Keratinocyte (primary cell): Measurements from ENCODE around the gene KLHL29. TPM values are rescaled to one million over a fixed set of nuclear protein-coding genes. Genes with fewer than 3 reads are reported as not detected.

Experiments
- DNase-seq: peaks from one replicate; pipeline ENCODE4 v3.0.0-alpha.2; 2011; ENCODE audit warnings: low read depth, missing footprints, low spot score
- FAIRE-seq: peaks from 2 replicates; lab custom pipeline; 2011; peaks lifted over from hg19 to GRCh38; lab: Jason Lieb, UNC
- H2AFZ ChIP-seq: 2 replicates; pipeline ENCODE4 v1.6.0; 2012; ENCODE audit warnings: low read length, control low read depth, inconsistent platforms; ENCODE audit not compliant: control insufficient read depth
- H3K27ac ChIP-seq: 2 replicates; pipeline ENCODE4 v1.5.1; 2011; ENCODE audit warnings: low read length; ENCODE audit not compliant: control insufficient read depth, insufficient read depth
- H3K27me3 ChIP-seq: 3 replicates; pipeline ENCODE4 v1.6.0; 2011; ENCODE audit warnings: low read length; ENCODE audit not compliant: control insufficient read depth, insufficient read depth; ENCODE audit errors: extremely low read depth
- H3K36me3 ChIP-seq, 2 experiments: 2 replicates in 1 of 2; 3 replicates in 1 of 2; pipeline ENCODE4 v1.5.1; 2011; ENCODE audit warnings: low read length in 2 of 2, mild to moderate bottlenecking in 1 of 2; ENCODE audit not compliant: control insufficient read depth in 2 of 2, insufficient read depth in 2 of 2; ENCODE audit errors: extremely low read depth in 1 of 2
- H3K4me1 ChIP-seq: 3 replicates; pipeline ENCODE4 v1.5.1; 2011; ENCODE audit warnings: low read length; ENCODE audit not compliant: control insufficient read depth, insufficient read depth; ENCODE audit errors: extremely low read depth
- H3K4me2 ChIP-seq: 3 replicates; pipeline ENCODE4 v1.6.0; 2011; ENCODE audit warnings: low read depth, low read length; ENCODE audit not compliant: control insufficient read depth, insufficient read depth; ENCODE audit errors: extremely low read depth
- H3K4me3 ChIP-seq, 3 experiments: fragments of 200-600 bp in 1 of 3; sonication (generic) in 1 of 3; 2 replicates in 2 of 3; 3 replicates in 1 of 3; pipeline ENCODE4 v1.5.1; 2011 to 2016; ENCODE audit warnings: low read length in 3 of 3, mild to moderate bottlenecking in 3 of 3, control low read depth in 2 of 3, inconsistent platforms in 1 of 3, low read depth in 1 of 3, mixed read lengths in 1 of 3, mixed run types in 1 of 3, moderate library complexity in 1 of 3; ENCODE audit not compliant: control insufficient read depth in 2 of 3, insufficient read depth in 2 of 3; ENCODE audit errors: extremely low read depth in 1 of 3
- H3K79me2 ChIP-seq: 2 replicates; pipeline ENCODE4 v1.6.0; 2012; ENCODE audit warnings: low read length; ENCODE audit not compliant: control insufficient read depth, insufficient read depth
- H3K9ac ChIP-seq: 3 replicates; pipeline ENCODE4 v1.6.0; 2011; ENCODE audit warnings: low read length; ENCODE audit not compliant: control insufficient read depth, insufficient read depth; ENCODE audit errors: extremely low read depth
- H3K9me1 ChIP-seq: 3 replicates; pipeline ENCODE4 v1.6.0; 2011; ENCODE audit warnings: low read length; ENCODE audit not compliant: control insufficient read depth, insufficient read depth; ENCODE audit errors: extremely low read depth
- H3K9me3 ChIP-seq: 2 replicates; pipeline ENCODE4 v1.5.1; 2012; ENCODE audit warnings: low read depth, low read length; ENCODE audit not compliant: control insufficient read depth
- H4K20me1 ChIP-seq: 3 replicates; pipeline ENCODE4 v1.6.0; 2011; ENCODE audit warnings: low read length; ENCODE audit not compliant: control insufficient read depth, insufficient read depth; ENCODE audit errors: extremely low read depth
- CTCF ChIP-seq, 3 experiments: IDR thresholded peaks in 1 of 3; conservative IDR thresholded peaks in 1 of 3; optimal IDR thresholded peaks in 1 of 3; 2 replicates in 2 of 3; 3 replicates in 1 of 3; pipeline versions ENCODE3 to v1.5.1; 2011; ENCODE audit warnings: low read length in 3 of 3, mild to moderate bottlenecking in 3 of 3, moderate library complexity in 2 of 3, control low read depth in 1 of 3, inconsistent platforms in 1 of 3; ENCODE audit not compliant: insufficient read depth in 2 of 3; ENCODE audit errors: extremely low read depth in 1 of 3
- EZH2 ChIP-seq: IDR thresholded peaks from one replicate; pipeline ENCODE4 v1.6.1; 2012; ENCODE audit warnings: inconsistent platforms, mild to moderate bottlenecking, low read length, moderate library complexity
- dilution Hi-C: fragments of 300-500 bp; cut with MboI; formaldehyde crosslinking; loops from one replicate; pipeline ENCODE4 v1.7.0; 2020; ENCODE audit warnings: low sequenced_read_pairs; ENCODE audit not compliant: extremely low pct_ligation_motif_present
- polyA plus RNA-seq, 5 experiments: library from polyadenylated mRNA; depleted of rRNA in 3 of 5; stranded (reverse) in 3 of 5; stranded (forward) in 1 of 5; unstranded in 1 of 5; fragments of >200 nt; gene quantifications; 1 replicate in 1 of 5; 2 replicates in 3 of 5; 3 replicates in 1 of 5; pipeline versions ENCODE4 v1.2.1 to v1.2.3, GENCODE V29; 2011 to 2012; ENCODE audit warnings: missing spikeins in 2 of 5, low read depth in 1 of 5, low replicate concordance in 1 of 5

Gene KLHL29
- polyA plus RNA-seq, 1 donor (not counting 4 experiments of a cell fraction or from before 2014, with no cell fraction given) = 4.7 TPM

- peak overlapping the region; percentile 66 to 76 (median 73) for H3K4me3 ChIP-seq
- H3K27ac ChIP-seq = no peak overlapping the region
- peaks cover 2% of the 10 kb centered on the region for H3K9me1 ChIP-seq
- no peaks in the 10 kb centered on the region for H4K20me1 ChIP-seq
- dilution Hi-C loops = no loop called here
- peak overlapping the region; percentile 40 for H2AFZ ChIP-seq
- FAIRE-seq (no peak), DNase-seq (no peak)
- H3K9me3 ChIP-seq = no peaks in the 10 kb centered on the region
- H3K9ac ChIP-seq = peak overlapping the region; percentile 73
- TF ChIP-seq EZH2 (no peak), CTCF (optimal IDR thresholded peaks at IDR 0.05 in 1 of 3, IDR thresholded peaks at IDR 0.05 in 1 of 3, conservative IDR thresholded peaks at IDR 0.05 in 1 of 3; ENCODE audit: extremely low read depth in 1 of 3, insufficient read depth in 2 of 3, low read length in 3 of 3) (no peak)
- peaks cover 42% of the 10 kb centered on the region for H3K4me1 ChIP-seq
- H3K4me2 ChIP-seq = peak overlapping the region; percentile 89
- peaks cover 24% of the 10 kb centered on the region for H3K79me2 ChIP-seq
- H3K36me3 ChIP-seq = no peaks in the 10 kb centered on the region
- no peaks in the 10 kb centered on the region for H3K27me3 ChIP-seq
These were observed 370 bp downstream of the KLHL29 start for GRCh38 chr2:23385351-23385747.

- Histone ChIP-seq H3K9ac (peak overlapping the region; percentile 73), H3K36me3 (no peaks in the 10 kb centered on the region), H3K4me1 (peaks cover 37% of the 10 kb centered on the region), H3K9me1 (peaks cover 2% of the 10 kb centered on the region), H4K20me1 (no peaks in the 10 kb centered on the region), H2AFZ (peak overlapping the region; percentile 50), H3K9me3 (no peaks in the 10 kb centered on the region), H3K79me2 (peaks cover 25% of the 10 kb centered on the region), H3K4me3 (peak overlapping the region; percentile 66 to 76 (median 73)), H3K27ac (peak overlapping the region; percentile 20), H3K4me2 (peak overlapping the region; percentile 89), H3K27me3 (no peaks in the 10 kb centered on the region)
- DNase-seq (no peak), FAIRE-seq (no peak)
- dilution Hi-C loops = no loop called here
- TF ChIP-seq EZH2 = no peak
- no peak for TF ChIP-seq CTCF (optimal IDR thresholded peaks at IDR 0.05 in 1 of 3, IDR thresholded peaks at IDR 0.05 in 1 of 3, conservative IDR thresholded peaks at IDR 0.05 in 1 of 3; ENCODE audit: extremely low read depth in 1 of 3, insufficient read depth in 2 of 3, low read length in 3 of 3)
These were observed 864 bp downstream of the KLHL29 start for GRCh38 chr2:23385748-23386338.
